OCI-LY7 (cell line): Measurements from ENCODE around the gene PDCD6IP. TPM values are rescaled to one million over a fixed set of nuclear protein-coding genes. Genes with fewer than 3 reads are reported as not detected.

Experiments
- BruUV-seq: library from RNA; stranded (reverse); fragments of 400-500 nt; replicated peaks from 2 replicates; lab custom pipeline; 2021; lab: Mats Ljungman, UMichigan
- CTCF ChIA-PET: fragments of 300-600 bp; sonication (Branson Sonifier 250); formaldehyde crosslinking; loops from one replicate; lab custom pipeline; 2022; ENCODE audit warnings: antibody characterized with exemption; ENCODE audit not compliant: unreplicated experiment; lab: Charles Lee
- POLR2A ChIA-PET: fragments of 300-600 bp; sonication (Branson Sonifier 250); formaldehyde crosslinking; loops from one replicate; lab custom pipeline; 2022; ENCODE audit warnings: antibody characterized with exemption; lab: Charles Lee
- DNase-seq: peaks from one replicate; pipeline ENCODE4 v3.0.0-alpha.2; 2015; ENCODE audit warnings: low spot score
- H2AFZ ChIP-seq: fragments of 200-600 bp; sonication (generic), shearing (Covaris generic); 2 replicates; pipeline ENCODE4 v1.6.1; 2014; ENCODE audit warnings: mild to moderate bottlenecking, antibody characterized with exemption, low read length, moderate library complexity
- H3K27ac ChIP-seq: fragments of 200-600 bp; sonication (generic); 2 replicates; pipeline ENCODE4 v1.5.1; 2014; ENCODE audit warnings: mixed run types, low read depth, mild to moderate bottlenecking, moderate library complexity, low read length, inconsistent platforms; ENCODE audit not compliant: poor library complexity, severe bottlenecking
- H3K36me3 ChIP-seq: fragments of 200-600 bp; sonication (generic); 2 replicates; pipeline ENCODE4 v1.6.1; 2014; ENCODE audit warnings: mild to moderate bottlenecking, antibody characterized with exemption, low read length, moderate library complexity, mixed read lengths; ENCODE audit not compliant: insufficient read depth
- H3K4me1 ChIP-seq: fragments of 200-600 bp; sonication (generic); 2 replicates; pipeline ENCODE4 v1.5.1; 2014; ENCODE audit warnings: mild to moderate bottlenecking, low read length; ENCODE audit not compliant: insufficient read depth, poor library complexity, severe bottlenecking
- H3K4me2 ChIP-seq: fragments of 200-600 bp; sonication (generic); 2 replicates; pipeline ENCODE4 v1.6.1; 2014; ENCODE audit warnings: mild to moderate bottlenecking, low read length
- H3K4me3 ChIP-seq: fragments of 200-600 bp; sonication (generic); 2 replicates; pipeline ENCODE4 v1.5.1; 2014; ENCODE audit warnings: mild to moderate bottlenecking, low read depth, low read length; ENCODE audit not compliant: poor library complexity, severe bottlenecking
- H3K79me2 ChIP-seq: fragments of 200-600 bp; sonication (generic); 2 replicates; pipeline ENCODE4 v1.6.1; 2016; ENCODE audit warnings: low read depth, mild to moderate bottlenecking, low read length, moderate library complexity, mixed read lengths; ENCODE audit not compliant: insufficient read depth
- H3K9me2 ChIP-seq: fragments of 200-600 bp; sonication (generic); 2 replicates; pipeline ENCODE4 v1.6.1; 2016; ENCODE audit warnings: mild to moderate bottlenecking, low read length, mixed read lengths; ENCODE audit not compliant: insufficient read depth
- H3K9me3 ChIP-seq: fragments of 200-600 bp; sonication (generic); 2 replicates; pipeline ENCODE4 v1.6.1; 2014; ENCODE audit warnings: mild to moderate bottlenecking, mixed run types, low read length, mixed read lengths
- H4K20me1 ChIP-seq: fragments of 200-600 bp; sonication (generic); 2 replicates; pipeline ENCODE4 v1.6.1; 2014; ENCODE audit warnings: mild to moderate bottlenecking, antibody characterized with exemption, low read length, moderate library complexity, mixed read lengths; ENCODE audit not compliant: insufficient read depth
- EZH2phosphoT487 ChIP-seq: fragments of 200-600 bp; sonication (generic); IDR thresholded peaks from 2 replicates; pipeline ENCODE4 v1.6.1; 2018; ENCODE audit warnings: low read depth, borderline replicate concordance, mild to moderate bottlenecking, mixed run types, antibody characterized with exemption, low read length, moderate library complexity, mixed read lengths
- intact Hi-C: fragments of 100-400 bp; cut with micrococcal nuclease; formaldehyde crosslinking; loops from one replicate; pipeline ENCODE4 v1.10.0; 2022; ENCODE audit not compliant: unreplicated experiment
- total RNA-seq, 2 experiments: library from RNA; depleted of rRNA in 1 of 2; stranded (reverse); fragments of >200 nt in 1 of 2; shearing (Covaris generic) in 1 of 2; gene quantifications; 2 replicates each; pipeline ENCODE4 v1.2.3, GENCODE V29; 2014 to 2022
- TF ChIP-seq, protein P1 (sequence below): fragments of 200-600 bp; sonication (generic); conservative IDR thresholded peaks from 2 replicates; pipeline ENCODE4 v1.5.1; 2014; ENCODE audit warnings: mild to moderate bottlenecking, antibody characterized with exemption, low read length, moderate library complexity, mixed read lengths

Gene PDCD6IP
- total RNA-seq, 2 experiments from 2014 or later, result 75.5 to 216 TPM

DNA sequence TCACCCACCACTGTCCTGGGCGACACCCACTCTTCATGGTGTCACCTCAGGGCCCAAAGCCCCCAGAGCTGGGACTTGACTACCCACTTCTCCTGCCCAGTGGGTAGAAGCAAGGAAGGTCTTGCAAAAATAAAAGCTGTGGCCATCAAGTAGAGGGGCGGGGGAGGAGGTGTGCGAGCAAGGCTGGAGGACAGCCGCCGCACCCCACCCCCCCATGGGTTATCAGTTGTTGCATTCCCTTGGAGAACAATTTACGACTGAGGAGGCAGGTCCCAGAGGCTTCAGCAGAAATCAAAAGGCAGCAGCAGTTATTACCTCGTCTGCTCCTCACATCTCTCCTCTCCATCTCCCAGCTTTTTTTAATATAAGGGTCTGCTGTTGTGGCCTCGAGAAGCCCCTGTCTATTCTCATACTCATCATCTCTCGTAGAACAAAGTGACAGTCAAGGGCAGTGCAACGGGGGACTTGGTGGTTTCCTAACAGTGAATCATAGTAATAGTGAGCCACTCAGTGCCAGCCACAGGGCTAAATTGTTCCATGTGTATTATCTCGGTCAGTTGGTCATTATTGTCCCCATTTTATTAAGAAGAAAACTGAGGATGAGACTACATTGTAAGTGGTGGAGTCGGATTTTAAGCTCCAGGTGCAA lies 116.4 kb downstream of the PDCD6IP start:
- POLR2A ChIA-PET, result interaction anchor here (1.0 kb wide), 1 partner anchor 12 kb away, joined by 3 read pairs; no protein-coding TSS in a partner anchor
- CTCF ChIA-PET, result no interaction called here
- TF ChIP-seq, protein P1, sequence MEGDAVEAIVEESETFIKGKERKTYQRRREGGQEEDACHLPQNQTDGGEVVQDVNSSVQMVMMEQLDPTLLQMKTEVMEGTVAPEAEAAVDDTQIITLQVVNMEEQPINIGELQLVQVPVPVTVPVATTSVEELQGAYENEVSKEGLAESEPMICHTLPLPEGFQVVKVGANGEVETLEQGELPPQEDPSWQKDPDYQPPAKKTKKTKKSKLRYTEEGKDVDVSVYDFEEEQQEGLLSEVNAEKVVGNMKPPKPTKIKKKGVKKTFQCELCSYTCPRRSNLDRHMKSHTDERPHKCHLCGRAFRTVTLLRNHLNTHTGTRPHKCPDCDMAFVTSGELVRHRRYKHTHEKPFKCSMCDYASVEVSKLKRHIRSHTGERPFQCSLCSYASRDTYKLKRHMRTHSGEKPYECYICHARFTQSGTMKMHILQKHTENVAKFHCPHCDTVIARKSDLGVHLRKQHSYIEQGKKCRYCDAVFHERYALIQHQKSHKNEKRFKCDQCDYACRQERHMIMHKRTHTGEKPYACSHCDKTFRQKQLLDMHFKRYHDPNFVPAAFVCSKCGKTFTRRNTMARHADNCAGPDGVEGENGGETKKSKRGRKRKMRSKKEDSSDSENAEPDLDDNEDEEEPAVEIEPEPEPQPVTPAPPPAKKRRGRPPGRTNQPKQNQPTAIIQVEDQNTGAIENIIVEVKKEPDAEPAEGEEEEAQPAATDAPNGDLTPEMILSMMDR, result no peak
- no peak for TF ChIP-seq EZH2phosphoT487
- no peaks in the 10 kb centered on the region for H3K4me1 ChIP-seq
- H4K20me1 ChIP-seq, result no peaks in the 10 kb centered on the region
- DNase-seq, result no peak
- BruUV-seq, result no TSS peak
- no peak overlapping the region for H2AFZ ChIP-seq
- no peaks in the 10 kb centered on the region for H3K9me2 ChIP-seq
- no peaks in the 10 kb centered on the region for H3K9me3 ChIP-seq
- no peak overlapping the region for H3K4me2 ChIP-seq
- intact Hi-C loops, result no loop called here
- H3K4me3 ChIP-seq, result no peak overlapping the region
- H3K36me3 ChIP-seq, result no peaks in the 10 kb centered on the region
- H3K27ac ChIP-seq, result no peak overlapping the region
- H3K79me2 ChIP-seq, result no peaks in the 10 kb centered on the region

DNA sequence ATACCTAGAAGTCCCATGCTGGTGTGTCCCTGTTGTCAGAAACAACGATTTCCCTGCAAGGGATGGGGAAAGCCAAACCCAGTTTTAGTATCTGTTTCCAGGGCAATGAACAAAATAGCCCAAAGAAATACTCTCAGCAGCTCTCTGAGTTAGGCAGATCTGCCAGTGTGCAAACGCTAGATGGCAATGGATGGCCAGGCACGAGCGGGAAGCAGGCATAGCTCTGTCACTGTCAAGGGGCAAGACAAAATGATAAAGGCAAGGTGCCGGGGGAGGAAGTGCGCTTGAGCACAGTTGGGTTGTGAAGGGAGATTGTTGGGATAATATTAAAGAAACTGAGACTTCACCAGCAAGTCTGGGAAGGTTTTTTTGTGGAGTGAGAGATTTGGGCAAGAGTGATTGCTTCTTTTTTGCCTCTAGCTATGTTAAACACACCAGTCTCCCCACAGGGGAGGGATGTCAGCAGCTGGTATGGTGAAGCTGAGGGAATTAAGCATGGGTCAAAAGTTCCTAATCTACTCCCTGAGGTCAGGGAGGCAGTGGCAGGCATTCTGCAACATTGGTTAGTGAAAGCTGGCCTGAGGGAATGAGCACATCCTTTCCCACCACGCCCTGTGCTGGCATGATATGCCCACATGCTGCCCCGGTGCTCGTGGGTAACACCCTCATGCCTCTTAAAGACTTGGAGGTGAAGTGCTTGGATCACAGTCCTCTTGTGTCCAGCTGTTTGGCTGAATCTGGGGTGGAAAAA lies 117.5 kb downstream of the PDCD6IP start:
- H3K4me2 ChIP-seq, result no peak overlapping the region
- TF ChIP-seq, protein P1, result peak; percentile 66
- TF ChIP-seq EZH2phosphoT487, result no peak
- H3K4me1 ChIP-seq, result no peaks in the 10 kb centered on the region
- H2AFZ ChIP-seq, result no peak overlapping the region
- no peaks in the 10 kb centered on the region for H3K9me2 ChIP-seq
- peak; percentile 44 for DNase-seq
- ChIA-PET CTCF (no interaction called here), POLR2A (no interaction called here)
- H3K27ac ChIP-seq, result no peak overlapping the region
- H3K79me2 ChIP-seq, result no peaks in the 10 kb centered on the region
- H4K20me1 ChIP-seq, result no peaks in the 10 kb centered on the region
- H3K4me3 ChIP-seq, result no peak overlapping the region
- BruUV-seq, result no TSS peak
- H3K36me3 ChIP-seq, result no peaks in the 10 kb centered on the region
- H3K9me3 ChIP-seq, result no peaks in the 10 kb centered on the region
- intact Hi-C loops, result no loop called here
